Measurements from ENCODE around the gene CPT1B. TPM values are rescaled to one million over a fixed set of nuclear protein-coding genes. Genes with fewer than 3 reads are reported as not detected.
"Not testable (repeated sequence)": the region's sequence is repeated elsewhere in the genome, so short reads cannot be mapped to it uniquely, and the experiment has no call there.

The CPT1B gene
- polyA plus RNA-seq, 1 donor from 2014 or later: 72.4 TPM

- Histone ChIP-seq H2AFZ (ENCODE audit: low read depth, low read length) (no peak overlapping the region), H3K4me2 (ENCODE audit: low read length) (no peak overlapping the region), H3K9ac (ENCODE audit: low read length) (no peak overlapping the region), H3K27me3 (ENCODE audit: insufficient read depth, low read depth, low read length) (no peaks in the 10 kb centered on the region), H4K20me1 (ENCODE audit: insufficient read depth) (no peaks in the 10 kb centered on the region), H3F3A (ENCODE audit: insufficient read depth, low read length, poor library complexity, severe bottlenecking) (no peaks in the 10 kb centered on the region), H3K9me2 (ENCODE audit: insufficient read depth, low read length) (no peaks in the 10 kb centered on the region), H3K4me3 (ENCODE audit: low read length) (no peak overlapping the region), H3K79me2 (replicated peaks; ENCODE audit: insufficient read depth, low read length) (no peaks in the 10 kb centered on the region), H3K27ac (ENCODE audit: low read length) (no peak overlapping the region), H3K9me3 (ENCODE audit: low read length) (no peaks in the 10 kb centered on the region), H3K36me3 (ENCODE audit: insufficient read depth, low read length) (peaks cover 5% of the 10 kb centered on the region)
- TF ChIP-seq MXI1 (conservative IDR thresholded peaks at IDR 0.05; ENCODE audit: poor library complexity, severe bottlenecking) (no peak), SMC3 (conservative IDR thresholded peaks at IDR 0.05; ENCODE audit: poor library complexity) (no peak), TAF1 (IDR thresholded peaks at IDR 0.05; ENCODE audit: low read depth) (no peak), EP300 (conservative IDR thresholded peaks at IDR 0.05; ENCODE audit: poor library complexity, severe bottlenecking) (no peak), RAD21 (conservative IDR thresholded peaks at IDR 0.05) (no peak), EZH2 (IDR thresholded peaks at IDR 0.05; ENCODE audit: borderline replicate concordance, insufficient read depth, low read length, poor library complexity, severe bottlenecking) (no peak), POLR2AphosphoS5 (IDR thresholded peaks at IDR 0.05) (no peak)
- TF ChIP-seq, protein P1, sequence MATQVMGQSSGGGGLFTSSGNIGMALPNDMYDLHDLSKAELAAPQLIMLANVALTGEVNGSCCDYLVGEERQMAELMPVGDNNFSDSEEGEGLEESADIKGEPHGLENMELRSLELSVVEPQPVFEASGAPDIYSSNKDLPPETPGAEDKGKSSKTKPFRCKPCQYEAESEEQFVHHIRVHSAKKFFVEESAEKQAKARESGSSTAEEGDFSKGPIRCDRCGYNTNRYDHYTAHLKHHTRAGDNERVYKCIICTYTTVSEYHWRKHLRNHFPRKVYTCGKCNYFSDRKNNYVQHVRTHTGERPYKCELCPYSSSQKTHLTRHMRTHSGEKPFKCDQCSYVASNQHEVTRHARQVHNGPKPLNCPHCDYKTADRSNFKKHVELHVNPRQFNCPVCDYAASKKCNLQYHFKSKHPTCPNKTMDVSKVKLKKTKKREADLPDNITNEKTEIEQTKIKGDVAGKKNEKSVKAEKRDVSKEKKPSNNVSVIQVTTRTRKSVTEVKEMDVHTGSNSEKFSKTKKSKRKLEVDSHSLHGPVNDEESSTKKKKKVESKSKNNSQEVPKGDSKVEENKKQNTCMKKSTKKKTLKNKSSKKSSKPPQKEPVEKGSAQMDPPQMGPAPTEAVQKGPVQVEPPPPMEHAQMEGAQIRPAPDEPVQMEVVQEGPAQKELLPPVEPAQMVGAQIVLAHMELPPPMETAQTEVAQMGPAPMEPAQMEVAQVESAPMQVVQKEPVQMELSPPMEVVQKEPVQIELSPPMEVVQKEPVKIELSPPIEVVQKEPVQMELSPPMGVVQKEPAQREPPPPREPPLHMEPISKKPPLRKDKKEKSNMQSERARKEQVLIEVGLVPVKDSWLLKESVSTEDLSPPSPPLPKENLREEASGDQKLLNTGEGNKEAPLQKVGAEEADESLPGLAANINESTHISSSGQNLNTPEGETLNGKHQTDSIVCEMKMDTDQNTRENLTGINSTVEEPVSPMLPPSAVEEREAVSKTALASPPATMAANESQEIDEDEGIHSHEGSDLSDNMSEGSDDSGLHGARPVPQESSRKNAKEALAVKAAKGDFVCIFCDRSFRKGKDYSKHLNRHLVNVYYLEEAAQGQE (IDR thresholded peaks at IDR 0.05; ENCODE audit: borderline replicate concordance): no peak
- TF ChIP-seq, protein P2, sequence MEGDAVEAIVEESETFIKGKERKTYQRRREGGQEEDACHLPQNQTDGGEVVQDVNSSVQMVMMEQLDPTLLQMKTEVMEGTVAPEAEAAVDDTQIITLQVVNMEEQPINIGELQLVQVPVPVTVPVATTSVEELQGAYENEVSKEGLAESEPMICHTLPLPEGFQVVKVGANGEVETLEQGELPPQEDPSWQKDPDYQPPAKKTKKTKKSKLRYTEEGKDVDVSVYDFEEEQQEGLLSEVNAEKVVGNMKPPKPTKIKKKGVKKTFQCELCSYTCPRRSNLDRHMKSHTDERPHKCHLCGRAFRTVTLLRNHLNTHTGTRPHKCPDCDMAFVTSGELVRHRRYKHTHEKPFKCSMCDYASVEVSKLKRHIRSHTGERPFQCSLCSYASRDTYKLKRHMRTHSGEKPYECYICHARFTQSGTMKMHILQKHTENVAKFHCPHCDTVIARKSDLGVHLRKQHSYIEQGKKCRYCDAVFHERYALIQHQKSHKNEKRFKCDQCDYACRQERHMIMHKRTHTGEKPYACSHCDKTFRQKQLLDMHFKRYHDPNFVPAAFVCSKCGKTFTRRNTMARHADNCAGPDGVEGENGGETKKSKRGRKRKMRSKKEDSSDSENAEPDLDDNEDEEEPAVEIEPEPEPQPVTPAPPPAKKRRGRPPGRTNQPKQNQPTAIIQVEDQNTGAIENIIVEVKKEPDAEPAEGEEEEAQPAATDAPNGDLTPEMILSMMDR (IDR thresholded peaks at IDR 0.05; ENCODE audit: poor library complexity, severe bottlenecking): no peak
Measured at GRCh38 chr22:50608996-50609395, 30.8 kb upstream of the CPT1B start.

- not testable (repeated sequence) for H3K27me3 ChIP-seq (ENCODE audit: insufficient read depth, low read depth, low read length); H3K36me3 ChIP-seq (ENCODE audit: insufficient read depth, low read length); H3K9me3 ChIP-seq (ENCODE audit: low read length); H3K27ac ChIP-seq (ENCODE audit: low read length); H4K20me1 ChIP-seq (ENCODE audit: insufficient read depth); H3K9me2 ChIP-seq (ENCODE audit: insufficient read depth, low read length); H3K4me2 ChIP-seq (ENCODE audit: low read length); H3K4me3 ChIP-seq (ENCODE audit: low read length); H3K9ac ChIP-seq (ENCODE audit: low read length); H3F3A ChIP-seq (ENCODE audit: insufficient read depth, low read length, poor library complexity, severe bottlenecking); H3K79me2 ChIP-seq (replicated peaks; ENCODE audit: insufficient read depth, low read length); H2AFZ ChIP-seq (ENCODE audit: low read depth, low read length)
Measured at GRCh38 chr22:50608058-50608840, 30.0 kb upstream of the CPT1B start.

All from neural cell (in vitro differentiated cells).